ENCODE results near the gene PLEKHA7.

DNA sequence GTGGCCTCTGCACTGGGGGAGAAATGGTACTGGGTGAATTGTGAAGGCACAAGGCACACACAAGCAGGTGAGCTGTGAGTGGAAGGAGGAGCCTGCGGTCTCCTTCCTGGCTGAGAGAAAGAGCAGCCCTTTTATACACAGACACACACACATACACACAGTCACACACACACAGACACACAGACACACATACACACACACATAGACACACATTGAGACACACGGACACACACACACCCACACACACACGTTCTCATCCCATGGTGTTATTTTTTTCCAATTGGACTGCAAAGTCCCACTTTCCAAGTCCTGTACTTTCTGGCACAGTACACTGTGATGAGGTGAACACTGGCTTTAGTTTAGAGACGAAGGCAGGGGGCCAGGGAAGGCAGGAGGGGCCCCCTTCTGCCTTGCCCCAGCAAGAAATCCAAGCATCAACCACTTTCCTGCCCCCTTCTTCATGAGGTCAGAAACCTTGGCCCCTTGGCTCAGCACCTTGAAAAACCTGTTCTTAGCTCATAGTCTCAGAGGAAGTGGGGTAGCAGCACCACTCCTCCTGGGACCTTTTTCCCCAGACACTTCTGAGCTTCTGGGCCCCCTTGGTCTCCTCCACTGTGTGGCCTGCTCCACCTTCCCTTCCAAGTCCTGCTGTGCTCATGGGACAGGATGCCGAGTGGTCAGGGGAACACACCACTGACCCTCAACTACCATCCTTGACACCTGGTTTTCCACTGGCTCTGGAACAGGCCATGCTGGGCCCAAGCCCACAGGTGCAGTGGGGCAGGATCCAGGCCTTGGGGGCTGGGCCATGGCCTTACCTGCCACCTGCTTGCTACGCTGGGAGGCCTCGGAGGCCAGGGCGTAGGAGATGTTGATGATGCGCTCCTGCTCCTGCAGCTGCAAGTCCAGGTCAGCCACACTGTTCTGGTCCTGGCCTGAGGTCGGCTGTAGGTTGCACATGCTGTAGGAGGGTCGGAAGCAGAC lies 232.0 kb downstream of the PLEKHA7 start:
- TF ChIP-seq, protein P1, sequence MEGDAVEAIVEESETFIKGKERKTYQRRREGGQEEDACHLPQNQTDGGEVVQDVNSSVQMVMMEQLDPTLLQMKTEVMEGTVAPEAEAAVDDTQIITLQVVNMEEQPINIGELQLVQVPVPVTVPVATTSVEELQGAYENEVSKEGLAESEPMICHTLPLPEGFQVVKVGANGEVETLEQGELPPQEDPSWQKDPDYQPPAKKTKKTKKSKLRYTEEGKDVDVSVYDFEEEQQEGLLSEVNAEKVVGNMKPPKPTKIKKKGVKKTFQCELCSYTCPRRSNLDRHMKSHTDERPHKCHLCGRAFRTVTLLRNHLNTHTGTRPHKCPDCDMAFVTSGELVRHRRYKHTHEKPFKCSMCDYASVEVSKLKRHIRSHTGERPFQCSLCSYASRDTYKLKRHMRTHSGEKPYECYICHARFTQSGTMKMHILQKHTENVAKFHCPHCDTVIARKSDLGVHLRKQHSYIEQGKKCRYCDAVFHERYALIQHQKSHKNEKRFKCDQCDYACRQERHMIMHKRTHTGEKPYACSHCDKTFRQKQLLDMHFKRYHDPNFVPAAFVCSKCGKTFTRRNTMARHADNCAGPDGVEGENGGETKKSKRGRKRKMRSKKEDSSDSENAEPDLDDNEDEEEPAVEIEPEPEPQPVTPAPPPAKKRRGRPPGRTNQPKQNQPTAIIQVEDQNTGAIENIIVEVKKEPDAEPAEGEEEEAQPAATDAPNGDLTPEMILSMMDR (IDR thresholded peaks at IDR 0.05): no peak
- TF ChIP-seq ZFX (IDR thresholded peaks at IDR 0.05; ENCODE audit: borderline replicate concordance): no peak
